Right atrium auricular region (tissue), 2 donors: ENCODE data around the gene TMEM129. TPM values are rescaled to one million over a fixed set of nuclear protein-coding genes. Genes with fewer than 3 reads are reported as not detected.

Experiments used
- DNase-seq: peaks from one replicate; pipeline ENCODE4 v3.0.0-alpha.2; 2019; ENCODE audit warnings: low spot score
- H3K27ac ChIP-seq, 2 donors: fragments of 200-600 bp; sonication (generic); 1 replicate in 1 of 2; 2 replicates in 1 of 2; pipeline ENCODE4 v1.5.1; 2016 to 2019
- H3K27me3 ChIP-seq, 2 donors: fragments of 200-600 bp; sonication (generic); one replicate each; pipeline versions ENCODE4 v1.5.1 to v1.6.0; 2017 to 2019
- H3K36me3 ChIP-seq: fragments of 200-600 bp; sonication (generic); one replicate; pipeline ENCODE4 v1.5.1; 2016
- H3K4me1 ChIP-seq, 2 donors: fragments of 200-600 bp; sonication (generic); one replicate each; pipeline versions ENCODE4 v1.5.1 to v1.6.0; 2017 to 2019
- H3K4me3 ChIP-seq, 2 donors: fragments of 200-600 bp; sonication (generic); 1 replicate in 1 of 2; 2 replicates in 1 of 2; pipeline ENCODE4 v1.5.1; 2017 to 2019; ENCODE audit warnings: mild to moderate bottlenecking in 1 of 2, moderate library complexity in 1 of 2
- H3K9me3 ChIP-seq, 2 donors: fragments of 200-600 bp; sonication (generic); one replicate each; pipeline ENCODE4 v1.5.1; 2019
- CTCF ChIP-seq, 2 donors: fragments of 200-600 bp; sonication (generic); IDR thresholded peaks; one replicate each; pipeline ENCODE4 v1.5.1; 2019; ENCODE audit warnings: antibody characterized with exemption in 2 of 2
- total RNA-seq, 2 donors: library from RNA; depleted of rRNA; stranded (reverse); fragments of >200 nt; gene quantifications; one replicate each; pipeline ENCODE4 v1.1.0, GENCODE V29; 2016

TMEM129 gene
- 10 to 100 TPM; 59.0 to 75.4 TPM for total RNA-seq

- peaks cover 0 to 50% of the 10 kb centered on the region in 2 donors for H3K4me1 ChIP-seq
- no peaks in the 10 kb centered on the region for H3K9me3 ChIP-seq
- H3K4me3 ChIP-seq = peak within 1 kb of the TSS; percentile 71 to 76
- H3K27ac ChIP-seq = peak within 1 kb of the TSS; percentile 92 to 95
- H3K27me3 ChIP-seq = no peaks in the 10 kb centered on the region
- DNase-seq = peak; percentile 93
- no peak for TF ChIP-seq CTCF (IDR thresholded peaks at IDR 0.05)
- H3K36me3 ChIP-seq = peaks cover 18% of the 10 kb centered on the region
Measured at GRCh38 chr4:1721003-1721665, at the start of gene TMEM129, which contains the start of gene TACC3. Gene TMEM129, minus strand, starts transcription at chr4:1721323. Its CDS starts 486 bp downstream, at chr4:1720837. Gene TACC3, plus strand, starts transcription at chr4:1721521. Its CDS starts 1,901 bp downstream, at chr4:1723422.

- Histone ChIP-seq H3K9me3 (no peaks in the 10 kb centered on the region), H3K36me3 (no peaks in the 10 kb centered on the region), H3K27ac (no peak overlapping the region), H3K4me1 (peaks cover 0 to 9% of the 10 kb centered on the region in 2 donors), H3K4me3 (no peak overlapping the region), H3K27me3 (no peaks in the 10 kb centered on the region)
- no peak for DNase-seq
- TF ChIP-seq CTCF (IDR thresholded peaks at IDR 0.05) = no peak
Measured at GRCh38 chr4:1770791-1771231, 49.7 kb upstream of the TMEM129 start.

GRCh38 chr4:1770245-1770644, 49.1 kb upstream of the TMEM129 start:
- H3K9me3 ChIP-seq = no peaks in the 10 kb centered on the region
- no peak for TF ChIP-seq CTCF (IDR thresholded peaks at IDR 0.05)
- no peaks in the 10 kb centered on the region for H3K27me3 ChIP-seq
- H3K36me3 ChIP-seq = no peaks in the 10 kb centered on the region
- DNase-seq = no peak
- peaks cover 0 to 9% of the 10 kb centered on the region in 2 donors for H3K4me1 ChIP-seq
- no peak overlapping the region for H3K4me3 ChIP-seq
- no peak overlapping the region for H3K27ac ChIP-seq

- DNase-seq = no peak
- H3K4me3 ChIP-seq = no peak overlapping the region
- H3K27ac ChIP-seq = no peak overlapping the region
- H3K36me3 ChIP-seq = no peaks in the 10 kb centered on the region
- H3K9me3 ChIP-seq = no peaks in the 10 kb centered on the region
- no peak for TF ChIP-seq CTCF (IDR thresholded peaks at IDR 0.05)
- H3K27me3 ChIP-seq = no peaks in the 10 kb centered on the region
- peaks cover 0 to 9% of the 10 kb centered on the region in 2 donors for H3K4me1 ChIP-seq
Measured at GRCh38 chr4:1769692-1770091, 48.6 kb upstream of the TMEM129 start.

- DNase-seq = no peak
- peaks cover 0 to 16% of the 10 kb centered on the region in 2 donors for H3K4me1 ChIP-seq
Measured at GRCh38 chr4:1768367-1769034, 47.4 kb upstream of the TMEM129 start.

More at GRCh38 chr4:1768367-1769034, 47.4 kb upstream of the TMEM129 start:
- Histone ChIP-seq H3K36me3 (no peaks in the 10 kb centered on the region), H3K4me3 (no peak overlapping the region), H3K27me3 (no peaks in the 10 kb centered on the region), H3K9me3 (no peaks in the 10 kb centered on the region), H3K27ac (no peak overlapping the region)
- no peak for TF ChIP-seq CTCF (IDR thresholded peaks at IDR 0.05)
